Neural cell (in vitro differentiated cells): ENCODE results near the gene C19orf44.

Source experiments
- EP300 ChIP-seq: fragments of 450-650 bp; conservative IDR thresholded peaks from 2 replicates; pipeline ENCODE4 v1.6.1; 2014; ENCODE audit warnings: antibody characterized with exemption, mild to moderate bottlenecking, moderate library complexity; ENCODE audit not compliant: poor library complexity, severe bottlenecking
- EZH2 ChIP-seq: fragments of 200-600, 300-800 bp; shearing (Covaris generic), sonication (generic); IDR thresholded peaks from 2 replicates; pipeline ENCODE4 v1.6.1; 2014; ENCODE audit warnings: antibody characterized with exemption, low read length, borderline replicate concordance, mild to moderate bottlenecking; ENCODE audit not compliant: insufficient read depth, poor library complexity, severe bottlenecking
- MXI1 ChIP-seq: fragments of 450-650 bp; conservative IDR thresholded peaks from 2 replicates; pipeline ENCODE4 v1.6.1; 2014; ENCODE audit warnings: antibody characterized with exemption, mild to moderate bottlenecking; ENCODE audit not compliant: poor library complexity, severe bottlenecking
- POLR2AphosphoS5 ChIP-seq: IDR thresholded peaks from 2 replicates; pipeline ENCODE4 v1.6.1; 2012
- RAD21 ChIP-seq: fragments of 450-650 bp; conservative IDR thresholded peaks from 2 replicates; pipeline ENCODE4 v1.6.1; 2014; ENCODE audit warnings: antibody characterized with exemption, mild to moderate bottlenecking, moderate library complexity
- SMC3 ChIP-seq: fragments of 450-650 bp; conservative IDR thresholded peaks from 2 replicates; pipeline ENCODE4 v1.6.1; 2014; ENCODE audit warnings: antibody characterized with exemption, mild to moderate bottlenecking, moderate library complexity; ENCODE audit not compliant: poor library complexity
- TAF1 ChIP-seq: IDR thresholded peaks from 2 replicates; pipeline ENCODE4 v1.6.1; 2012; ENCODE audit warnings: low read depth
- TF ChIP-seq, protein P1 (sequence below): fragments of 450-650 bp; IDR thresholded peaks from 2 replicates; pipeline ENCODE4 v1.5.1; 2014; ENCODE audit warnings: antibody characterized with exemption, mild to moderate bottlenecking, moderate library complexity; ENCODE audit not compliant: poor library complexity, severe bottlenecking
- TF ChIP-seq, protein P2 (sequence below): IDR thresholded peaks from 2 replicates; pipeline ENCODE4 v1.6.1; 2012; ENCODE audit warnings: borderline replicate concordance

DNA sequence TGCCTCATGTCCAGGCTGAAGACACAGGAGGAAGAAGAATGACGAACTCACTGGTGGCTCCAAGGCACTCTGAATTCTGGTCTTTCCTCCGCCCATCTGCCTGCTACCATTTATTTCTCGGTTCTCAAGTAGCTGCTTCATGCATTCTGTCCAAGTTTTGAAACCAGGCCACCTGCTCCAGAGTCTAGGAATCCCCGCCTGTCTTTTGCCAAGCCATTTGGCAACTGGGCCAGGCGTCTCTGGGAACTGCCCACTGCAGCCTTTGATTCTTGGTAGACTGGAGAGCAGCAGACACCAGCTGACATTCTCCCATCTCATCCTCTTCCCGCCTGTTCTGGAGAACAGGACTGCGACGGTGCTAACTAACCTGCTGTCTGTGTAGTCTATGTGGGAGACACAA is 65.2 kb downstream of the C19orf44 start:
- TF ChIP-seq SMC3 (no peak), EZH2 (no peak), POLR2AphosphoS5 (no peak), MXI1 (no peak), TAF1 (no peak), EP300 (no peak), RAD21 (no peak)
- TF ChIP-seq, protein P1, sequence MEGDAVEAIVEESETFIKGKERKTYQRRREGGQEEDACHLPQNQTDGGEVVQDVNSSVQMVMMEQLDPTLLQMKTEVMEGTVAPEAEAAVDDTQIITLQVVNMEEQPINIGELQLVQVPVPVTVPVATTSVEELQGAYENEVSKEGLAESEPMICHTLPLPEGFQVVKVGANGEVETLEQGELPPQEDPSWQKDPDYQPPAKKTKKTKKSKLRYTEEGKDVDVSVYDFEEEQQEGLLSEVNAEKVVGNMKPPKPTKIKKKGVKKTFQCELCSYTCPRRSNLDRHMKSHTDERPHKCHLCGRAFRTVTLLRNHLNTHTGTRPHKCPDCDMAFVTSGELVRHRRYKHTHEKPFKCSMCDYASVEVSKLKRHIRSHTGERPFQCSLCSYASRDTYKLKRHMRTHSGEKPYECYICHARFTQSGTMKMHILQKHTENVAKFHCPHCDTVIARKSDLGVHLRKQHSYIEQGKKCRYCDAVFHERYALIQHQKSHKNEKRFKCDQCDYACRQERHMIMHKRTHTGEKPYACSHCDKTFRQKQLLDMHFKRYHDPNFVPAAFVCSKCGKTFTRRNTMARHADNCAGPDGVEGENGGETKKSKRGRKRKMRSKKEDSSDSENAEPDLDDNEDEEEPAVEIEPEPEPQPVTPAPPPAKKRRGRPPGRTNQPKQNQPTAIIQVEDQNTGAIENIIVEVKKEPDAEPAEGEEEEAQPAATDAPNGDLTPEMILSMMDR: no peak
- TF ChIP-seq, protein P2, sequence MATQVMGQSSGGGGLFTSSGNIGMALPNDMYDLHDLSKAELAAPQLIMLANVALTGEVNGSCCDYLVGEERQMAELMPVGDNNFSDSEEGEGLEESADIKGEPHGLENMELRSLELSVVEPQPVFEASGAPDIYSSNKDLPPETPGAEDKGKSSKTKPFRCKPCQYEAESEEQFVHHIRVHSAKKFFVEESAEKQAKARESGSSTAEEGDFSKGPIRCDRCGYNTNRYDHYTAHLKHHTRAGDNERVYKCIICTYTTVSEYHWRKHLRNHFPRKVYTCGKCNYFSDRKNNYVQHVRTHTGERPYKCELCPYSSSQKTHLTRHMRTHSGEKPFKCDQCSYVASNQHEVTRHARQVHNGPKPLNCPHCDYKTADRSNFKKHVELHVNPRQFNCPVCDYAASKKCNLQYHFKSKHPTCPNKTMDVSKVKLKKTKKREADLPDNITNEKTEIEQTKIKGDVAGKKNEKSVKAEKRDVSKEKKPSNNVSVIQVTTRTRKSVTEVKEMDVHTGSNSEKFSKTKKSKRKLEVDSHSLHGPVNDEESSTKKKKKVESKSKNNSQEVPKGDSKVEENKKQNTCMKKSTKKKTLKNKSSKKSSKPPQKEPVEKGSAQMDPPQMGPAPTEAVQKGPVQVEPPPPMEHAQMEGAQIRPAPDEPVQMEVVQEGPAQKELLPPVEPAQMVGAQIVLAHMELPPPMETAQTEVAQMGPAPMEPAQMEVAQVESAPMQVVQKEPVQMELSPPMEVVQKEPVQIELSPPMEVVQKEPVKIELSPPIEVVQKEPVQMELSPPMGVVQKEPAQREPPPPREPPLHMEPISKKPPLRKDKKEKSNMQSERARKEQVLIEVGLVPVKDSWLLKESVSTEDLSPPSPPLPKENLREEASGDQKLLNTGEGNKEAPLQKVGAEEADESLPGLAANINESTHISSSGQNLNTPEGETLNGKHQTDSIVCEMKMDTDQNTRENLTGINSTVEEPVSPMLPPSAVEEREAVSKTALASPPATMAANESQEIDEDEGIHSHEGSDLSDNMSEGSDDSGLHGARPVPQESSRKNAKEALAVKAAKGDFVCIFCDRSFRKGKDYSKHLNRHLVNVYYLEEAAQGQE: no peak
